T47D (cell line): Measurements from ENCODE around the gene CIAO1.

ENCODE experiments used
- DNase-seq, 2 experiments: peaks; one replicate each; pipeline versions ENCODE4 v3.0.0 to v3.0.0-alpha.2; 2011 to 2012; ENCODE audit warnings: low read depth in 1 of 2, low spot score in 1 of 2
- JUND ChIP-seq: IDR thresholded peaks from 2 replicates; pipeline ENCODE4 v1.6.1; 2012; ENCODE audit warnings: low read depth
- in situ Hi-C: cut with HindIII; loops from 2 replicates; pipeline ENCODE4 v1.10.0; 2016; ENCODE audit warnings: low sequenced_read_pairs, low pct_unique_long_range_greater_than_20kb

CIAO1 gene

DNA sequence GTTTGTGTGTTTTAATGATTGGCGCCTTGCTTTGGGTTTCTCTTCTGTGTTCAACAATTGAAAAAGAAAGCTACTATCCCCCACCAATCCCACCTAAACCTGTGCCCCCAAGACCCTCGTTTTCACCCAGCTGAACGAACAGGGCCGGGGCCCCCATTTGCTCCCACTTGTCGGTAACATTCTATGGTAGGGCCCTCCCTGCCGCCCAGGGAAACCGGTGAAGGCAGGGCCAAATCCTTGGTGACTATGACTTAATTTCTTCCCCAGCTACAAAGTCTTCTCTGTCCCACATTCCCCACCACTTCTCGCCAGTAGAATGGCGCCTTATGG lies 39.9 kb downstream of the CIAO1 start:
- in situ Hi-C loops = no loop called here
- TF ChIP-seq JUND = no peak

DNA sequence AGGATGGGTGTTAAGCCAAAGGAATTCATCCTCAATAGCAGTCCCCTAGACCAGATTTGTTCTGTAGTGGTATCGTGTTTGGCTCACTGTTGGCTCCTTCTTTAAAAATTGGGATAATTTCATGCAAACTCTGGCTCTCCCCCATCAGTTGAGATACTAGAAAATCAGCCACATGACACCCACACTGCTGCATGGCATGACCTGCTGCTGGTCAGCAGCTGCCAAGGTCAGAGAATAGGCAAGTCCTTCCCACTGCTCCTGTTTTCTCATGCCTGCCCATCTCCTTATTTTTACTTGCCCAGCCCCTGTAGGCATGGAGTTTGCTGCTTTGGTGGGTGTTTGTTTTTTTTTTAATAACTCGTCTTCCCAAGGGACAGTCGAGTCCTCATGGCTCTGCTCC lies 40.3 kb downstream of the CIAO1 start:
- in situ Hi-C loops = no loop called here
- DNase-seq = no peak
- no peak for TF ChIP-seq JUND

More for the DNA sequence above, 39.9 kb downstream of the CIAO1 start:
- no peak for DNase-seq

DNA sequence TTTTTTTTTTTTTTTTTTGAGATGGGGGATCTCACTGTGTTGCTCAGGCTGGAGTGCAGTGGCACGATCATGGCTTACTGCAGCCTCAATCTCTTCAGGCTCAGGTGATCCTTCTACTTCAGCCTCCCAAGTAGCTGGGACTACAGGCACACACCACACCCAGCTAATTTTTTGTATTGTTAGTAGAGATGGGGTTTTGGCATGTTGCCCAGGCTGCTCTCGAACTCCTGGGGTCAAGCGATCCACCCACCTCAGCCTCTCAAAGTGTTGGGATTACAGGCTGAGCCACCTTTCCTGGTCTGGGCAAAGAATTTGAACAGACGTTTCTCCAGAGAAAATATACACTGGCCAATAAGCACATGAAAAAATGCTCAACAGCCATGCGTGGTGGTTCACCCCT lies 42.2 kb downstream of the CIAO1 start:
- TF ChIP-seq JUND = no peak
- in situ Hi-C loops = no loop called here
- no peak for DNase-seq

GRCh38 chr2:96315005-96315399 lies 49.0 kb downstream of the CIAO1 start:
- in situ Hi-C loops = no loop called here
- TF ChIP-seq JUND = no peak
- DNase-seq = no peak

- no peak for TF ChIP-seq JUND
- in situ Hi-C loops = no loop called here
- no peak for DNase-seq
Measured at GRCh38 chr2:96315400-96316071, 49.5 kb downstream of the CIAO1 start.

DNA sequence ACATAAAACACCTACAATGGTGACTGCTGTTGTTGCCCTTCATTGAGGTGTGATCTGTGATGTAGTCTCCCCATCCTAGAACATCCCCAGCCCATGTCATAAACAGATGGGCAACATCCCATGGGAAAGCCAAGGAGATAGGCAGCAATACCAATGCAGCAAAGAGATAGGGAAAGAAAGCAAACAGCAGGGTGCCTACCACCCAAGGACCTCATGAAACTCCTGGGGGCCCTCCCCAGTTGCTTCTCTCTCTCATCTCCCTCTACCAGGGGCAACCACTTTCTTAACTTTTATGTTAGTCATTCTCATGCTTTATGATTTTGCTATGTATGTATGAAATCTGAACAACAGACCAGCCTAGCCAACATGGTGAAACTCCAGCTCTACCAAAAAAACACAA lies 51.0 kb downstream of the CIAO1 start:
- TF ChIP-seq JUND = no peak
- no peak for DNase-seq
- in situ Hi-C loops = no loop called here

- DNase-seq = no peak
- no peak for TF ChIP-seq JUND
- in situ Hi-C loops = no loop called here
Measured at GRCh38 chr2:96317584-96317997, 51.6 kb downstream of the CIAO1 start.

GRCh38 chr2:96318723-96319122 lies 52.7 kb downstream of the CIAO1 start:
- no peak for TF ChIP-seq JUND
- no peak for DNase-seq
- in situ Hi-C loops = no loop called here

GRCh38 chr2:96319396-96319795 lies 53.4 kb downstream of the CIAO1 start:
- in situ Hi-C loops = no loop called here
- TF ChIP-seq JUND = no peak
- no peak for DNase-seq

GRCh38 chr2:96320326-96320725 lies 54.3 kb downstream of the CIAO1 start:
- in situ Hi-C loops = no loop called here
- TF ChIP-seq JUND = no peak
- DNase-seq = no peak

- no peak for DNase-seq
- no peak for TF ChIP-seq JUND
- in situ Hi-C loops = no loop called here
Measured at GRCh38 chr2:96320728-96321622, 55.0 kb downstream of the CIAO1 start.
